ENCODE measurements around the gene ANKH. TPM values are rescaled to one million over a fixed set of nuclear protein-coding genes. Genes with fewer than 3 reads are reported as not detected.

Gene ANKH
- total RNA-seq, 1 experiment from 2014 or later, result 65.2 TPM

DNA sequence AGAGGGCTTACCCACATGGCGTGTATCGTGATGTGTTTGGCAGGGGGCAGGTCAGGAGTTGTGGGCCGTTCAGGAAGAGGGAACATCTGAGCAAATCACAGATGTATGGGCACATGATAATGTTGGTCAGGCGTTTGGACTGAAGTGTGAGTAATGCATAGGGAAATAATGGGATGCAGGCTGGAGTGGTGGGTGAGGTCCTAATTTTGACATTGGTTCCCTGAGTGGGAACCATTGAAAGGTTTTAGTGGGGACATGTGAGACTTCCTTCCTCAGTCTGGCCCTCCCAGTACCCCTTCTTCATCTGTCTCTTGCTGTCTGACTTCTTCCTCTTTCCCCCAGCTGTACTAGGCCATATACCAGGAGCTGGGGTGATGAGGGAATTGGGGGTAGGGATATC is 199.5 kb downstream of the ANKH start:
- no TSS peak for BruUV-seq (replicated peaks)
- no peaks in the 10 kb centered on the region for H3K9me2 ChIP-seq (ENCODE audit: insufficient read depth)
- H3K9me3 ChIP-seq (ENCODE audit: control insufficient read depth in 1 of 2, insufficient read depth in 1 of 2, low read depth in 1 of 2, low read length in 2 of 2), result no peaks in the 10 kb centered on the region
- H3K36me3 ChIP-seq (ENCODE audit: control insufficient read depth in 1 of 2, insufficient read depth in 2 of 2, low read length in 2 of 2), result no peaks in the 10 kb centered on the region; a peak in 1 of 4 replicates
- ChIA-PET POLR2A (no interaction called here), RAD21 (ENCODE audit: low non-redundant PET in 1 of 2, low total read pairs in 2 of 2, uncharacterized antibody in 2 of 2, unreplicated experiment in 2 of 2) (no interaction called here), CTCF (interaction anchor here (1.7 kb wide), 1 partner anchor 24 kb away, joined by 9 read pairs; no protein-coding TSS in a partner anchor)
- DNase-seq (ENCODE audit: low read depth, low spot score) (no peak), ATAC-seq (no peak)
- H3K79me2 ChIP-seq (ENCODE audit: insufficient read depth, low read length), result peaks cover 99% of the 10 kb centered on the region
- H3K4me1 ChIP-seq (ENCODE audit: control insufficient read depth in 1 of 2, insufficient read depth in 2 of 2, low read length in 2 of 2), result no peaks in the 10 kb centered on the region
- H3K27ac ChIP-seq (ENCODE audit: low read depth, low read length), result no peak overlapping the region
- no peak overlapping the region for H3K4me3 ChIP-seq (replicated peaks in 1 of 2; ENCODE audit: low read depth in 1 of 2, low read length in 2 of 2)
- intact Hi-C loops (cut with micrococcal nuclease), result no loop called here
- H4K20me1 ChIP-seq (ENCODE audit: insufficient read depth), result no peaks in the 10 kb centered on the region
- H3K4me2 ChIP-seq (ENCODE audit: low read length), result no peak overlapping the region
- TF ChIP-seq ZNF274 (IDR thresholded peaks at IDR 0.05; ENCODE audit: low read depth, low read length) (no peak), POLR2A (IDR thresholded peaks at IDR 0.05; ENCODE audit: borderline replicate concordance, extremely low read depth, insufficient read depth, insufficient read length) (no peak), ZFX (IDR thresholded peaks at IDR 0.05) (no peak), FOSL1 (IDR thresholded peaks at IDR 0.05; ENCODE audit: low read depth) (no peak), EGR1 (IDR thresholded peaks at IDR 0.05; ENCODE audit: low read depth) (no peak), CBX3 (IDR thresholded peaks at IDR 0.05; ENCODE audit: low read depth) (no peak), RAD21 (IDR thresholded peaks at IDR 0.05; ENCODE audit: low read depth) (no peak), SP1 (IDR thresholded peaks at IDR 0.05; ENCODE audit: low read depth) (no peak), ELF1 (IDR thresholded peaks at IDR 0.05; ENCODE audit: borderline replicate concordance, low read depth) (no peak), CEBPB (IDR thresholded peaks at IDR 0.05; ENCODE audit: low read depth) (no peak)
- TF ChIP-seq, protein P1, sequence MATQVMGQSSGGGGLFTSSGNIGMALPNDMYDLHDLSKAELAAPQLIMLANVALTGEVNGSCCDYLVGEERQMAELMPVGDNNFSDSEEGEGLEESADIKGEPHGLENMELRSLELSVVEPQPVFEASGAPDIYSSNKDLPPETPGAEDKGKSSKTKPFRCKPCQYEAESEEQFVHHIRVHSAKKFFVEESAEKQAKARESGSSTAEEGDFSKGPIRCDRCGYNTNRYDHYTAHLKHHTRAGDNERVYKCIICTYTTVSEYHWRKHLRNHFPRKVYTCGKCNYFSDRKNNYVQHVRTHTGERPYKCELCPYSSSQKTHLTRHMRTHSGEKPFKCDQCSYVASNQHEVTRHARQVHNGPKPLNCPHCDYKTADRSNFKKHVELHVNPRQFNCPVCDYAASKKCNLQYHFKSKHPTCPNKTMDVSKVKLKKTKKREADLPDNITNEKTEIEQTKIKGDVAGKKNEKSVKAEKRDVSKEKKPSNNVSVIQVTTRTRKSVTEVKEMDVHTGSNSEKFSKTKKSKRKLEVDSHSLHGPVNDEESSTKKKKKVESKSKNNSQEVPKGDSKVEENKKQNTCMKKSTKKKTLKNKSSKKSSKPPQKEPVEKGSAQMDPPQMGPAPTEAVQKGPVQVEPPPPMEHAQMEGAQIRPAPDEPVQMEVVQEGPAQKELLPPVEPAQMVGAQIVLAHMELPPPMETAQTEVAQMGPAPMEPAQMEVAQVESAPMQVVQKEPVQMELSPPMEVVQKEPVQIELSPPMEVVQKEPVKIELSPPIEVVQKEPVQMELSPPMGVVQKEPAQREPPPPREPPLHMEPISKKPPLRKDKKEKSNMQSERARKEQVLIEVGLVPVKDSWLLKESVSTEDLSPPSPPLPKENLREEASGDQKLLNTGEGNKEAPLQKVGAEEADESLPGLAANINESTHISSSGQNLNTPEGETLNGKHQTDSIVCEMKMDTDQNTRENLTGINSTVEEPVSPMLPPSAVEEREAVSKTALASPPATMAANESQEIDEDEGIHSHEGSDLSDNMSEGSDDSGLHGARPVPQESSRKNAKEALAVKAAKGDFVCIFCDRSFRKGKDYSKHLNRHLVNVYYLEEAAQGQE (IDR thresholded peaks at IDR 0.05; ENCODE audit: low read depth), result no peak
- TF ChIP-seq, protein P2, sequence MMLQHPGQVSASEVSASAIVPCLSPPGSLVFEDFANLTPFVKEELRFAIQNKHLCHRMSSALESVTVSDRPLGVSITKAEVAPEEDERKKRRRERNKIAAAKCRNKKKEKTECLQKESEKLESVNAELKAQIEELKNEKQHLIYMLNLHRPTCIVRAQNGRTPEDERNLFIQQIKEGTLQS (IDR thresholded peaks at IDR 0.05), result no peak
- TF ChIP-seq, protein P3, sequence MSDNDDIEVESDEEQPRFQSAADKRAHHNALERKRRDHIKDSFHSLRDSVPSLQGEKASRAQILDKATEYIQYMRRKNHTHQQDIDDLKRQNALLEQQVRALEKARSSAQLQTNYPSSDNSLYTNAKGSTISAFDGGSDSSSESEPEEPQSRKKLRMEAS (IDR thresholded peaks at IDR 0.05), result no peak
- no peak overlapping the region for H2AFZ ChIP-seq (ENCODE audit: low read depth, low read length, poor library complexity, severe bottlenecking)
- H3K9ac ChIP-seq (ENCODE audit: low read length), result no peak overlapping the region
- H3K27me3 ChIP-seq (ENCODE audit: insufficient read depth, low read length), result no peaks in the 10 kb centered on the region
